AG04450 (cell line): ENCODE data around the gene MAP2K4. TPM values are rescaled to one million over a fixed set of nuclear protein-coding genes. Genes with fewer than 3 reads are reported as not detected.

Source experiments
- CTCF ChIA-PET: fragments of 300-600, 350-600 bp; formaldehyde crosslinking; extraction: SDS; loops from one replicate; lab custom pipeline; 2022; ENCODE audit warnings: antibody characterized with exemption, inconsistent platforms; lab: Charles Lee
- POLR2A ChIA-PET: fragments of 350-600 bp; formaldehyde crosslinking; extraction: SDS; loops from one replicate; lab custom pipeline; 2021; ENCODE audit warnings: antibody characterized with exemption, inconsistent platforms; lab: Yijun Ruan, JAX
- DNase-seq: peaks from one replicate; pipeline ENCODE4 v3.0.0-alpha.2; 2011; ENCODE audit warnings: low read depth, low spot score
- H3K27ac ChIP-seq: one replicate; pipeline ENCODE4 v1.5.1; 2012; ENCODE audit warnings: low read depth, low read length, control low read depth
- H3K27me3 ChIP-seq: one replicate; pipeline ENCODE4 v1.6.0; 2012; ENCODE audit warnings: low read length; ENCODE audit not compliant: control insufficient read depth, insufficient read depth
- H3K4me3 ChIP-seq: 2 replicates; pipeline ENCODE4 v1.5.1; 2011; ENCODE audit warnings: mild to moderate bottlenecking, low read depth, low read length, control low read depth
- H3K9me3 ChIP-seq: 2 replicates; pipeline ENCODE4 v1.5.1; 2012; ENCODE audit warnings: low read length; ENCODE audit not compliant: control insufficient read depth, insufficient read depth
- polyA plus RNA-seq: library from polyadenylated mRNA; depleted of rRNA; stranded (reverse); fragments of >200 nt; gene quantifications from 2 replicates; pipeline ENCODE4 v1.2.3, GENCODE V29; 2011
- TF ChIP-seq, protein P1 (sequence below): IDR thresholded peaks from 2 replicates; pipeline ENCODE4 v1.5.1; 2011; ENCODE audit warnings: low read depth, low read length, control low read depth, inconsistent platforms

Gene MAP2K4
- polyA plus RNA-seq, 1 experiment, result 32.9 TPM

DNA sequence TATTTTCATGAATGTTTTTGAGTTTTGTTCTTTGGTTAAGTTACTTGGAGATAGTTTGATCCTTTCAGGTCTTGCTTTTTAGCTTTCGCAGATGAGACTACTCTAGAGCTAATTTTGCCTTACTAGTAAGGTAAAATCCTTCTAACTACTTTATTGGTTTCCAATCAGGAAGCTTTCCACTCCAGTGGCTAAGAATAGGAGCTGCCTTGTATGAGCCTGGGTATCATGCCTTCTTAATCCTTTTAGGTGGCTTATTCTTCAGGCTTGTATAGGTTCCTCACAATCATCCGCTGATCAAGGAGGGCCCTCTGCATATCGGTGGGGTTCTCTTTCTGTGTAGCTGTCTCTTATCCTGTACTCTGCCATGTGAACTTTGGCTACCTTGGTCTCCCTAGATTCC lies 53.7 kb downstream of the MAP2K4 start:
- POLR2A ChIA-PET, result no interaction called here
- Histone ChIP-seq H3K27ac (no peak overlapping the region), H3K9me3 (peaks cover 2% of the 10 kb centered on the region; the same call in 1 of the 2 replicates), H3K27me3 (no peaks in the 10 kb centered on the region), H3K4me3 (no peak overlapping the region)
- CTCF ChIA-PET, result no interaction called here
- no peak for DNase-seq
- TF ChIP-seq, protein P1, sequence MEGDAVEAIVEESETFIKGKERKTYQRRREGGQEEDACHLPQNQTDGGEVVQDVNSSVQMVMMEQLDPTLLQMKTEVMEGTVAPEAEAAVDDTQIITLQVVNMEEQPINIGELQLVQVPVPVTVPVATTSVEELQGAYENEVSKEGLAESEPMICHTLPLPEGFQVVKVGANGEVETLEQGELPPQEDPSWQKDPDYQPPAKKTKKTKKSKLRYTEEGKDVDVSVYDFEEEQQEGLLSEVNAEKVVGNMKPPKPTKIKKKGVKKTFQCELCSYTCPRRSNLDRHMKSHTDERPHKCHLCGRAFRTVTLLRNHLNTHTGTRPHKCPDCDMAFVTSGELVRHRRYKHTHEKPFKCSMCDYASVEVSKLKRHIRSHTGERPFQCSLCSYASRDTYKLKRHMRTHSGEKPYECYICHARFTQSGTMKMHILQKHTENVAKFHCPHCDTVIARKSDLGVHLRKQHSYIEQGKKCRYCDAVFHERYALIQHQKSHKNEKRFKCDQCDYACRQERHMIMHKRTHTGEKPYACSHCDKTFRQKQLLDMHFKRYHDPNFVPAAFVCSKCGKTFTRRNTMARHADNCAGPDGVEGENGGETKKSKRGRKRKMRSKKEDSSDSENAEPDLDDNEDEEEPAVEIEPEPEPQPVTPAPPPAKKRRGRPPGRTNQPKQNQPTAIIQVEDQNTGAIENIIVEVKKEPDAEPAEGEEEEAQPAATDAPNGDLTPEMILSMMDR, result no peak

DNA sequence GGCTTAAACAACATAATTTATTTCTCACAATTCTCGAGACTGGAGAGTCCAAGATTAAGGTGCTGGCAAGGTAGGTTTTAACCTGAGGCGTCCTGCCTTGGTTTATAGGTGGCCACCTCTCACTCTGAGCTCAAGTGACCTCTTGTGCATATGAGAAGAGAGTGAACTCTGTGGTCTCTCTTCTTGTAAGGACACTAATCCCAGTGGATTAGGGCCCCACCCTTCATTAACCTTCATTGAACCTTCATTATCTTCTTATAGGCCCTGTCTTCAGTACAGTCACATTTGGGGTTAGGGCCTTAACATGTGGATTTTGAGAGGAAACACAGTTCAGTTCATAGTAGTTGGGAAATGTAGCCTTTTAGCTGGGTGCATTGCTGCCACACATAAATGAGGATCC lies 57.1 kb downstream of the MAP2K4 start:
- ChIA-PET POLR2A (no interaction called here), CTCF (no interaction called here)
- H3K27ac ChIP-seq, result no peak overlapping the region
- no peak overlapping the region for H3K4me3 ChIP-seq
- TF ChIP-seq, protein P1, result no peak
- H3K27me3 ChIP-seq, result no peaks in the 10 kb centered on the region
- peaks cover 2% of the 10 kb centered on the region; the same call in 1 of the 2 replicates for H3K9me3 ChIP-seq
- DNase-seq, result no peak

DNA sequence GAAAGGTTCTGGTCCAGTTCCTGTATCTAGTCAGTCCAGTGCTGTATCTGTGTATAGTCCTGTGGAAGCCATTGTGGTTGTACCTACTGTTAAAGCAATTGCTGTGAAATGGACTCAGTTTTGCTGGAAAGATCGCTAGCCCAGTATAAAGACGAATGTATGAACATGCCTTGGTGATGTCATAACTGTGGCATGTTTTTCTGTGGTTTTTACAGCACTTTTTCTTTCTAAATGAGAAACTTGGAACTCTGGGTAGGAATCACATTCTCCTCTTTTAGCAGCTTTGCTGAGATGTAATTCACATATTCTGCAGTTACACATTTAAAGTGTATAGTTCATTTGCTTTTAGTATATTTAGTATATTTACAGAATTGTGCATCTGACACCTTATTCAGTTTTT lies 58.1 kb downstream of the MAP2K4 start:
- Histone ChIP-seq H3K27ac (no peak overlapping the region), H3K9me3 (peaks cover 1% of the 10 kb centered on the region; the same call in 1 of the 2 replicates), H3K27me3 (no peaks in the 10 kb centered on the region), H3K4me3 (no peak overlapping the region)
- peak; percentile 24 for DNase-seq
- POLR2A ChIA-PET, result no interaction called here
- CTCF ChIA-PET, result no interaction called here
- TF ChIP-seq, protein P1, result no peak

DNA sequence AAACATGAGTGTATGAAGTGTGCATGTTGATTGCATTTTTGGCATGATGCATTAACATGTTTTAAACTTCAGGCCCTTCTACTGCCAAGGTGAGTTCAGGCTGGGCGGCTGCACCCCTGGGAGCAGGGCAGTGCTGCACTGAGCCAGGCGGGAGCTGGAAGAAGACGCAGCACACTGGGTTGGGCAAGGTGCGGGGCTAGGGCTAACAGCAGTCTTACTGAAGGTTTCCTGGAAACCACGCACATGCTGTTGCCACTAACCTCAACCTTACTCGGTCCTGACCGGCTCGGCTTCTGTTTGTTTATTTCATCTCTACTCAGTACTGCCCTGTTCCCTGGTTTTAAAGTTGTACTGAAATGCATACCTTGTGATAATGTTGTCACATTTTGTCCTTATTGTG lies 61.0 kb downstream of the MAP2K4 start:
- DNase-seq, result no peak
- TF ChIP-seq, protein P1, result no peak
- H3K9me3 ChIP-seq, result no peaks in the 10 kb centered on the region
- CTCF ChIA-PET, result no interaction called here
- POLR2A ChIA-PET, result no interaction called here
- no peaks in the 10 kb centered on the region for H3K27me3 ChIP-seq
- H3K4me3 ChIP-seq, result no peak overlapping the region
- no peak overlapping the region for H3K27ac ChIP-seq

DNA sequence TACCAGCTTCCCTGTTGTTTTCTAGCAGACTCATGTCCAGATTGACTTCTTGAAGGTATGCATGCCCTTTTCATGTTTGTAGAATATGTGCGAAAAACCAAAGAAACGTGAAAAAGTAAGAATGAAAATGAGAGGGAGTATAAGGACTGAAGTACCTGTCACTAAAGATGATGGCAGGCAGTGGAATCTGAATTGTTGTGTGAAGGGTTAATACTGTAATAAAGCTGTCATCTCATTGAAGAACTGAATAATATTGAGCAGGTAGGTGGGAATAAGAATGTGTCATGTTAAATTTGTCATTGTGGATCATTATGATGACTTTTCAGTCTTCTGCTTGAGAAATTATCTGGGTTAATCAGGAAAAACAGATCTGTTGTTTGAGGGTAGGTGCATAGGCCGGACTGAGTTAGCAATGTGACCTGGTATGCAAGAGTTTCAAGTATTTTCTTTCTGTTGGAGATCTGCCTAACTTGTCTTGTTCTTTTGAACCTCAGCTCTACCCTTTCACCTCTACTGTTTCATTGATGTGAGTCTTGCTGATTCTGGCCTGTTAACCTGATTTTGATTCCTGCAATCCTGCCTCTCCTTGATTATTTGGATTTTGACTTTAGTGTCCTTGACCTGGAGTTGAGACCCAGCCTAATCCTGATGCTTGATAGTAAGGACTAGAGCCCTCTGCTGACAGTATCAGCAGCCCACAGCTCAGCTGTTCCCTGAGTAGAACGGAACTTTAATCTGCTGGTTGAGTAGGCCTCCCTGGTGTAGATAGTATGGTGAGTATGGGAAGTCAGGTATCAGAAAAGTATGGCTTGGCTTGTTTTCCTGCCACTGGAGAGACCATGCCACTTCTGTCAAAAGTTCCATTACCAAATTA lies 64.6 kb downstream of the MAP2K4 start:
- TF ChIP-seq, protein P1, result no peak
- ChIA-PET POLR2A (interaction anchor here (1.4 kb wide), 1 partner anchor 88 kb away, joined by 3 read pairs; the partner anchor contains the start of gene ZNF18), CTCF (no interaction called here)
- Histone ChIP-seq H3K9me3 (no peaks in the 10 kb centered on the region), H3K27ac (no peak overlapping the region), H3K27me3 (no peaks in the 10 kb centered on the region), H3K4me3 (no peak overlapping the region)
- DNase-seq, result no peak
